HEK293T (cell line): Measurements from ENCODE around the gene FADS3.

Experiments
- CTCF ChIA-PET: fragments of 350-600 bp; formaldehyde crosslinking; extraction: SDS; loops from one replicate; lab custom pipeline; 2021; ENCODE audit warnings: antibody characterized with exemption, inconsistent platforms; lab: Yijun Ruan, JAX
- POLR2A ChIA-PET: fragments of 350-600 bp; formaldehyde crosslinking; extraction: SDS; loops from one replicate; lab custom pipeline; 2020; ENCODE audit warnings: antibody characterized with exemption, inconsistent platforms; lab: Yijun Ruan, JAX
- DNase-seq: peaks from one replicate; pipeline ENCODE4 v3.0.0; 2012; ENCODE audit warnings: mixed read lengths; ENCODE audit errors: extremely low spot score
- ARNT ChIP-seq: fragments of 450-650 bp; IDR thresholded peaks from 2 replicates; pipeline ENCODE4 v1.6.1; 2017; ENCODE audit warnings: mild to moderate bottlenecking
- BHLHE40 ChIP-seq: fragments of 450-650 bp; IDR thresholded peaks from 2 replicates; pipeline ENCODE4 v1.6.1; 2016; ENCODE audit warnings: mild to moderate bottlenecking, moderate library complexity, borderline replicate concordance
- CTBP1 ChIP-seq: fragments of 450-650 bp; IDR thresholded peaks from 2 replicates; pipeline ENCODE4 v1.6.1; 2016; ENCODE audit warnings: borderline replicate concordance
- ELF4 ChIP-seq: fragments of 450-650 bp; IDR thresholded peaks from 2 replicates; pipeline ENCODE4 v1.6.1; 2017; ENCODE audit warnings: antibody characterized with exemption
- FOXA1 ChIP-seq: fragments of 450-650 bp; IDR thresholded peaks from 2 replicates; pipeline ENCODE4 v1.6.1; 2016; ENCODE audit warnings: mild to moderate bottlenecking
- FOXK2 ChIP-seq: fragments of 450-650 bp; IDR thresholded peaks from 2 replicates; pipeline ENCODE4 v1.6.1; 2016; ENCODE audit warnings: mild to moderate bottlenecking
- FOXM1 ChIP-seq: fragments of 450-650 bp; IDR thresholded peaks from 2 replicates; pipeline ENCODE4 v1.6.1; 2017; ENCODE audit warnings: mild to moderate bottlenecking, borderline replicate concordance
- HDGF ChIP-seq: fragments of 450-650 bp; IDR thresholded peaks from 2 replicates; pipeline ENCODE4 v1.6.1; 2017; ENCODE audit warnings: antibody characterized with exemption, borderline replicate concordance
- L3MBTL2 ChIP-seq: fragments of 450-650 bp; conservative IDR thresholded peaks from 2 replicates; pipeline ENCODE4 v1.6.1; 2016; ENCODE audit warnings: mild to moderate bottlenecking
- LEF1 ChIP-seq: fragments of 450-650 bp; IDR thresholded peaks from 2 replicates; pipeline ENCODE4 v1.6.1; 2017; ENCODE audit warnings: mild to moderate bottlenecking, borderline replicate concordance
- NFRKB ChIP-seq: fragments of 450-650 bp; IDR thresholded peaks from 2 replicates; pipeline ENCODE4 v1.6.1; 2016; ENCODE audit warnings: mild to moderate bottlenecking, moderate library complexity
- PKNOX1 ChIP-seq: fragments of 450-650 bp; IDR thresholded peaks from 2 replicates; pipeline ENCODE4 v1.6.1; 2016
- SP1 ChIP-seq: fragments of 450-650 bp; IDR thresholded peaks from 2 replicates; pipeline ENCODE4 v1.6.1; 2017
- SUZ12 ChIP-seq: fragments of 450-650 bp; IDR thresholded peaks from 2 replicates; pipeline ENCODE4 v1.6.1; 2016; ENCODE audit warnings: mild to moderate bottlenecking
- TARDBP ChIP-seq: fragments of 450-650 bp; IDR thresholded peaks from 2 replicates; pipeline ENCODE4 v1.6.1; 2016
- ZNF384 ChIP-seq: fragments of 450-650 bp; IDR thresholded peaks from 2 replicates; pipeline ENCODE4 v1.6.1; 2016

FADS3 gene

DNA sequence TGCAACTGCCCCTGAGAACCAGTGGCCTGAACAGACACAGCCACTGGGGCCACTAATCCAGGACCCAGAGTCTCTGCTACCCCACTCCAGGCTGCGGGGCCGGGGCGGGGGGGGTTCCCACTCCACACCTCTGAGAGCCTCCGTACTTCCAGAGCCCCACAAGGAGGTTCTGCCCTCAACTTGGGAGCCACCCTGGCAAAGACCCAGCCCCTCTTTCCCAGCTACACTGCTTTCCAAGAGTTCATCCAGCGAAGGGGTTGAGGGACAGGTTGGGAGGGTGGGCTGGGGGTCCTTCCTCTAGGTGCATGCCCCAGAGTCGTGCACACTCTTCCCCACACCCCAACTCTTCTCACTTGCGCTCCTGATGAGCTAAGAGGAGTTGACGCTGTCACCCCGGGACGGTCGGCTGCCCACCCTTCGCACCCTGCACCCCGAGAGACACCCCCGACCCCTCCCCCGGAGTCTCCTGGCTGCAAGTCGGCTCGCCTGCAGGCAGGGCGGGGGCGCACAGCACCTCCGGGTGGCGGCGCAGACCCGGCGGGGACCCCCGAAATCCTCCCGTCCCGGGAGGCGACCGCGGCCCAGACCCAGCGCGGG is 25.5 kb upstream of the FADS3 start:
- CTCF ChIA-PET, result interaction anchor here (0.9 kb wide), 1 partner anchor 19 kb away, joined by 3 read pairs; no protein-coding TSS in a partner anchor
- DNase-seq, result no peak
- TF ChIP-seq LEF1 (no peak), TARDBP (no peak), CTBP1 (no peak), SUZ12 (no peak), ELF4 (no peak), FOXK2 (no peak), HDGF (no peak), SP1 (no peak), FOXM1 (no peak), ARNT (no peak), NFRKB (no peak), PKNOX1 (no peak), BHLHE40 (no peak), FOXA1 (no peak), ZNF384 (no peak)
- POLR2A ChIA-PET, result interaction anchor here (1.1 kb wide), 1 partner anchor 33 kb away, joined by 3 read pairs; no protein-coding TSS in a partner anchor

- POLR2A ChIA-PET, result interaction anchor here (0.7 kb wide), 1 partner anchor 49 kb away, joined by 3 read pairs; no protein-coding TSS in a partner anchor
- DNase-seq, result no peak
- CTCF ChIA-PET, result interaction anchor here (0.9 to 1.4 kb wide), 2 partner anchors 14 to 16 kb away, joined by 3 to 5 read pairs; no protein-coding TSS in a partner anchor
- TF ChIP-seq NFRKB (no peak), FOXA1 (no peak), SP1 (no peak), TARDBP (no peak), BHLHE40 (no peak), ZNF384 (no peak), FOXM1 (no peak), FOXK2 (no peak)
Measured at GRCh38 chr11:61914471-61915171, 23.3 kb upstream of the FADS3 start.

GRCh38 chr11:61913699-61914395 is 22.5 kb upstream of the FADS3 start:
- CTCF ChIA-PET, result interaction anchor here (0.9 kb wide), 1 partner anchor 15 kb away, joined by 3 read pairs; no protein-coding TSS in a partner anchor
- POLR2A ChIA-PET, result interaction anchor here (0.7 kb wide), 1 partner anchor 50 kb away, joined by 3 read pairs; no protein-coding TSS in a partner anchor
- no peak for TF ChIP-seq FOXA1
- no peak for TF ChIP-seq ELF4
- no peak for TF ChIP-seq FOXM1
- no peak for TF ChIP-seq CTBP1
- DNase-seq, result no peak

DNA sequence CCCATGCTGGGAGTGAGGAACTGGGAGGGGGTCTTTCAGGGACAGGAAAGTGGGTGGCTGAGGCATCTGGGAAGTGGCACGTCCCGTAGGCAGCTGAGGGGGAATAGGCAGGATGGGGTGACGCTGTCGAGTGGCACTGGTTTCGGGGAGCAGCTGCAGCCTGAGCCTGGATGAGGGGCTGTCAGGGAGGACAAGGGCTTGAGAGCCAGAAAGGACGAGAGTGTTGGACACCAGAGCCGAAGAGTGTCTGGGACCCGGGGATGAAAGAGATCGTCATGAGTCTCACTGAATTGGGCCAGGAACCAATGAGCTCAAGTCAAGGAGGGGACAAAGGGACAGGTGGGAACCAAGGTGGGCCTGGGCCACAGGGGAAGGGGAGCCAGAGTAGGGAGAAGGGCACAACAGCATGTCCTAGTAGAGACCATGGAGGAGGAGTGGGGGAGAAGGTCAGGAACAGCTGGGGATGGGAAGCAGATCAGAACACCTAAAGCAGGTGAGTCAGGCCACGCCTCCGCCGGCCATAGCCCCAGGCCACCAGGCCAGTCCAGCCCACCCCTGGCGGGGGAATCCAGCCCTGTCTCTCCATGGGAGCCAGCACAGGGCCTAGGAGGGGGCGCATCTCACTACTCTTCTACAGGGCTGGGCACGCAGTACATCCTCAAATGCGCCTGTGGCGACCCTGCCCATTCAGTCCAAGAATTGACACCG is 21.8 kb upstream of the FADS3 start:
- POLR2A ChIA-PET, result no interaction called here
- CTCF ChIA-PET, result no interaction called here
- no peak for DNase-seq
- no peak for TF ChIP-seq FOXK2
- TF ChIP-seq PKNOX1, result no peak
- TF ChIP-seq NFRKB, result no peak
- no peak for TF ChIP-seq SUZ12
- no peak for TF ChIP-seq FOXM1
- TF ChIP-seq FOXA1, result no peak

DNA sequence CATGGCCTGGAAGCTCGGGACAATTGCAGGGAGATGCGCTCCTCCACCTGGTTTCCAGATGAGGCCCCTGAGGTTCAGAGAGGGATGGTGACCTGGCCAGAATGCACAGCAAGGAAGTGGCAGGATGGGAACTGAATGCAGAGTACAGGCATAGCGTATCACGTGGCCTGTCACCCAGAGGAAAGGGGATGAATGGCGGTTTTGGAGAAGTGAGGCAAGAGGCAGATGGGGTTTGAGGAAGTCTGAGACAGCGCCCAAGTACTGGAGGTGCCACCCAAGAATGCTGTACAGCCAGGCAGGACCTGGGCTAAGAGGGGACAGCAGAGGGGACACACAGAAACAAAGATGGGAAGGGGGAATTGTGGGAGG is 21.2 kb upstream of the FADS3 start:
- POLR2A ChIA-PET, result no interaction called here
- CTCF ChIA-PET, result no interaction called here

More for the DNA sequence above, 21.2 kb upstream of the FADS3 start:
- no peak for DNase-seq
- no peak for TF ChIP-seq LEF1
- no peak for TF ChIP-seq SP1
- TF ChIP-seq FOXA1, result no peak
- TF ChIP-seq CTBP1, result no peak
- no peak for TF ChIP-seq ZNF384
- TF ChIP-seq SUZ12, result no peak
- TF ChIP-seq FOXM1, result no peak
- TF ChIP-seq FOXK2, result no peak
- no peak for TF ChIP-seq PKNOX1
- TF ChIP-seq NFRKB, result no peak
- no peak for TF ChIP-seq HDGF
- TF ChIP-seq TARDBP, result no peak
- no peak for TF ChIP-seq BHLHE40
- no peak for TF ChIP-seq ARNT
- TF ChIP-seq ELF4, result no peak
- TF ChIP-seq L3MBTL2, result no peak
